H1 (cell line): ENCODE measurements around the gene HS3ST3B1. TPM values are rescaled to one million over a fixed set of nuclear protein-coding genes. Genes with fewer than 3 reads are reported as not detected.
A peak's percentile ranks its signal among the peaks of the same experiment; 100 is the strongest.

ENCODE experiments used
- CTCF ChIA-PET: fragments of 300-600 bp; sonication (Branson Sonifier 250); formaldehyde crosslinking; loops from one replicate; lab custom pipeline; 2021; ENCODE audit not compliant: partially characterized antibody; lab: Charles Lee
- POLR2A ChIA-PET: fragments of 300-600 bp; sonication (Branson Sonifier 250); formaldehyde crosslinking; loops from one replicate; lab custom pipeline; 2021; ENCODE audit warnings: inconsistent platforms; ENCODE audit not compliant: partially characterized antibody; lab: Charles Lee
- DNase-seq, 2 experiments: peaks; one replicate each; pipeline versions ENCODE4 v3.0.0 to v3.0.0-alpha.2; 2010 to 2022; ENCODE audit warnings: low spot score in 2 of 2, low read depth in 1 of 2, mixed read lengths in 1 of 2
- FAIRE-seq: peaks from 2 replicates; lab custom pipeline; 2011; peaks lifted over from hg19 to GRCh38; lab: Jason Lieb, UNC
- H2AFZ ChIP-seq: 2 replicates; pipeline ENCODE4 v1.8.1; 2012; ENCODE audit warnings: low read length, inconsistent platforms
- H2AK5ac ChIP-seq: 2 replicates; pipeline ENCODE4 v1.6.1; 2013; ENCODE audit warnings: low read depth, low read length
- H2BK120ac ChIP-seq: replicated peaks from 2 replicates; pipeline ENCODE3; 2013; ENCODE audit warnings: low read depth, low read length, inconsistent platforms
- H2BK12ac ChIP-seq: 2 replicates; pipeline ENCODE4 v1.6.1; 2013; ENCODE audit warnings: low read depth, low read length
- H2BK15ac ChIP-seq: 2 replicates; pipeline ENCODE4 v1.6.1; 2013; ENCODE audit warnings: low read length
- H2BK20ac ChIP-seq: 2 replicates; pipeline ENCODE4 v1.6.1; 2013; ENCODE audit warnings: low read length
- H2BK5ac ChIP-seq: 2 replicates; pipeline ENCODE4 v1.6.1; 2013; ENCODE audit warnings: low read depth, low read length
- H3K14ac ChIP-seq: 2 replicates; pipeline ENCODE4 v1.6.1; 2013; ENCODE audit warnings: inconsistent platforms; ENCODE audit not compliant: insufficient read length
- H3K18ac ChIP-seq: 2 replicates; pipeline ENCODE4 v1.6.1; 2013; ENCODE audit warnings: low read length; ENCODE audit errors: extremely low read depth
- H3K23ac ChIP-seq: 2 replicates; pipeline ENCODE4 v1.6.1; 2013; ENCODE audit warnings: inconsistent platforms; ENCODE audit not compliant: insufficient read length
- H3K23me2 ChIP-seq: 2 replicates; pipeline ENCODE4 v1.6.1; 2013; ENCODE audit warnings: low read depth, low read length
- H3K27ac ChIP-seq: 2 replicates; pipeline ENCODE4 v1.6.1; 2011; ENCODE audit warnings: low read depth, low read length, inconsistent platforms
- H3K27me3 ChIP-seq, 4 experiments: replicated peaks in 1 of 4; 1 replicate in 1 of 4; 2 replicates in 3 of 4; pipeline versions ENCODE4 v1.6.1 to v1.8.1; 2011 to 2013; ENCODE audit warnings: low read length in 3 of 4, mild to moderate bottlenecking in 3 of 4, inconsistent platforms in 2 of 4, mixed read lengths in 2 of 4, moderate library complexity in 1 of 4; ENCODE audit not compliant: control insufficient read depth in 3 of 4, insufficient read depth in 3 of 4; ENCODE audit errors: extremely low read depth in 1 of 4
- H3K36me3 ChIP-seq, 4 experiments: 2 replicates each; pipeline versions ENCODE4 v1.6.1 to v1.8.1; 2011 to 2013; ENCODE audit warnings: mild to moderate bottlenecking in 4 of 4, low read length in 3 of 4, moderate library complexity in 2 of 4, control low read depth in 1 of 4, inconsistent platforms in 1 of 4; ENCODE audit not compliant: insufficient read depth in 4 of 4, control insufficient read depth in 2 of 4
- H3K4ac ChIP-seq: replicated peaks from 2 replicates; pipeline ENCODE3; 2013; ENCODE audit warnings: low read length, low read depth, mixed read lengths, inconsistent platforms; ENCODE audit not compliant: insufficient read length
- H3K4me1 ChIP-seq, 4 experiments: replicated peaks in 1 of 4; 1 replicate in 1 of 4; 2 replicates in 3 of 4; pipeline versions ENCODE4 v1.6.1 to v1.8.1; 2011 to 2013; ENCODE audit warnings: low read length in 3 of 4, inconsistent platforms in 2 of 4, mixed read lengths in 1 of 4; ENCODE audit not compliant: insufficient read depth in 4 of 4, control insufficient read depth in 3 of 4
- H3K4me2 ChIP-seq, 2 experiments: 2 replicates each; pipeline versions ENCODE4 v1.6.1 to v1.8.1; 2011 to 2013; ENCODE audit warnings: low read depth in 2 of 2, low read length in 2 of 2, control low read depth in 1 of 2, inconsistent platforms in 1 of 2, mild to moderate bottlenecking in 1 of 2; ENCODE audit not compliant: insufficient read depth in 1 of 2
- H3K4me3 ChIP-seq, 4 experiments: fragments of 200-600, 300-600 bp in 1 of 4; sonication (generic), shearing (Covaris generic), sonication (Bioruptor Twin) in 1 of 4; 2 replicates each; pipeline versions ENCODE4 v1.5.1 to v1.8.1; 2011 to 2016; ENCODE audit warnings: low read length in 4 of 4, low read depth in 3 of 4, control low read depth in 2 of 4, inconsistent platforms in 2 of 4, mild to moderate bottlenecking in 2 of 4, mixed read lengths in 1 of 4, moderate library complexity in 1 of 4; ENCODE audit not compliant: insufficient read depth in 2 of 4; ENCODE audit errors: extremely low read depth in 1 of 4
- H3K56ac ChIP-seq: replicated peaks from 2 replicates; pipeline ENCODE3; 2013; ENCODE audit warnings: low read depth, mild to moderate bottlenecking, mixed read lengths, low read length, inconsistent platforms; ENCODE audit not compliant: insufficient read length
- H3K79me1 ChIP-seq: 2 replicates; pipeline ENCODE4 v1.6.1; 2013; ENCODE audit warnings: low read depth, low read length, control low read depth
- H3K79me2 ChIP-seq, 2 experiments: 2 replicates each; pipeline versions ENCODE4 v1.6.1 to v1.8.1; 2012 to 2013; ENCODE audit warnings: low read length in 2 of 2, mild to moderate bottlenecking in 2 of 2, inconsistent platforms in 1 of 2; ENCODE audit not compliant: insufficient read depth in 2 of 2, control insufficient read depth in 1 of 2
- H3K9ac ChIP-seq, 4 experiments: replicated peaks in 1 of 4; 1 replicate in 1 of 4; 2 replicates in 3 of 4; pipeline versions ENCODE4 v1.6.1 to v1.8.1; 2011 to 2013; ENCODE audit warnings: low read depth in 3 of 4, low read length in 3 of 4, control low read depth in 2 of 4, mild to moderate bottlenecking in 2 of 4, moderate library complexity in 2 of 4, inconsistent platforms in 1 of 4; ENCODE audit errors: extremely low read depth in 1 of 4
- H3K9me3 ChIP-seq, 2 experiments: 2 replicates each; pipeline versions ENCODE4 v1.6.1 to v1.8.1; 2012 to 2013; ENCODE audit warnings: mild to moderate bottlenecking in 2 of 2, moderate library complexity in 2 of 2, control low read depth in 1 of 2, inconsistent platforms in 1 of 2, low read depth in 1 of 2, low read length in 1 of 2, mixed read lengths in 1 of 2; ENCODE audit not compliant: insufficient read depth in 2 of 2
- H4K20me1 ChIP-seq, 2 experiments: replicated peaks in 1 of 2; 2 replicates each; pipeline versions ENCODE3 to v1.8.1; 2011 to 2013; ENCODE audit warnings: inconsistent platforms in 2 of 2, low read length in 2 of 2, mild to moderate bottlenecking in 1 of 2; ENCODE audit not compliant: insufficient read depth in 2 of 2, control insufficient read depth in 1 of 2
- H4K5ac ChIP-seq: 2 replicates; pipeline ENCODE4 v1.6.1; 2013; ENCODE audit warnings: low read length, low read depth, mixed read lengths, inconsistent platforms; ENCODE audit not compliant: insufficient read length
- H4K8ac ChIP-seq: 2 replicates; pipeline ENCODE4 v1.8.0; 2013; ENCODE audit warnings: mild to moderate bottlenecking, moderate library complexity, low read length, inconsistent platforms; ENCODE audit not compliant: insufficient read depth; ENCODE audit errors: extremely low read depth
- H4K91ac ChIP-seq: replicated peaks from 2 replicates; pipeline ENCODE3; 2013; ENCODE audit warnings: low read length, mixed read lengths, inconsistent platforms; ENCODE audit not compliant: insufficient read length
- KDM1A ChIP-seq: fragments of 200-600, 300-600 bp; sonication (generic); IDR thresholded peaks from 2 replicates; pipeline ENCODE4 v1.7.1; 2016; ENCODE audit warnings: mild to moderate bottlenecking, low read length, borderline replicate concordance
- TEAD4 ChIP-seq: IDR thresholded peaks from 2 replicates; pipeline ENCODE4 v1.6.1; 2012; ENCODE audit warnings: low read depth, low read length, inconsistent platforms, mixed read lengths
- WGBS, 2 experiments: shearing (Covaris generic) in 1 of 2; methylation state at CpG; one replicate each; pipeline versions ENCODE4 v1.1.6 to v1.1.7; 2013 to 2015; ENCODE audit warnings: low lambda C conversion rate in 2 of 2, mixed read lengths in 2 of 2, inconsistent platforms in 1 of 2, low coverage in 1 of 2, missing lambda C conversion rate in 1 of 2; ENCODE audit not compliant: insufficient replicate concordance in 2 of 2, insufficient coverage in 1 of 2, insufficient read length in 1 of 2; ENCODE audit errors: extremely low coverage in 1 of 2, missing lambda C conversion rate in 1 of 2; 5-methylcytosine and 5-hydroxymethylcytosine counted together
- polyA plus RNA-seq, 7 experiments: library from polyadenylated mRNA; depleted of rRNA in 3 of 7; stranded (reverse) in 5 of 7; unstranded in 2 of 7; fragments of >200 nt in 5 of 7; fragments of 200-250 nt in 2 of 7; gene quantifications; 1 replicate in 5 of 7; 2 replicates in 1 of 7; 4 replicates in 1 of 7; pipeline versions ENCODE4 v1.2.1 to v1.2.3, GENCODE V29; 2011 to 2013; ENCODE audit warnings: missing spikeins in 2 of 7, mixed read lengths in 2 of 7
- total RNA-seq: library from RNA; stranded (reverse); fragmentation: NEBNext Ultra II Directional; extraction: Animal tissue kit (Norgen Biotek cat#: 25700); gene quantifications from 2 replicates; pipeline ENCODE4 v1.2.1, GENCODE V29; 2021

HS3ST3B1 gene
- total and polyA plus RNA-seq, 2 of the 8 experiments (the other 6 are each of a cell fraction or from before 2014, with no cell fraction given): 4.7 to 14.4 TPM

DNA sequence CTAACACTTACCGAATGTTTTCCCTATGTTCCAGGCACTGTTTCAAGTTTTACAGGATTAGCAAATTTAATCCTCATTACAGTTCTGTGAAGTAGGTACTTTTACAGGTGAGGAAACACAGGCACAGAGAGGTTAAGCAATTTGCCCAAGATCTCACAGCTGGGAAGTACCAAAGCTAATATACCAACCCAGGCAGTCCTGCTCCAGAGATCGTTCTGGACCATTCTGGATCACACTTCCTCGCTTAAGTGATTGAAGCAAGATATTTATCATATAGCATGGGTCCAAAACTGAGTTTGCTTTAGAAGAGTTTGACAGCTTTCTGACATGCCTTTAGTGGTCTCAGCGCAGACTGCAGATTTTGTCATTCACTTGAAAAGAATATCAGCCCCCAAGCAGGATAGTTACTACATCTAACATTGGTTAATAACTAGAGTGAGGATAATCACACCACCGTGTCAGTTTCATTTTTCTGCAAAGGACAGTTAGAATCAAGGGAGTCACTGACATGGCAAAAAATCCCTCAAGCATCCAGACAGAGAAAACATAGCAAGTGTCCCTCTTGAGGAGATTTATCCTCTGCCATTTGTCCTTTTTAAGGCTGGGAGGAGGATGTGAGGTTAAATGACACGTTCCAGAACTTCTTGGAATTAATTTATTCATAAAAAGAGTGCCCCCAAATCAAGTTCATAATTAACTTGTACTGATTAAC lies 5.1 kb downstream of the HS3ST3B1 start:
- H2BK120ac ChIP-seq: no peak overlapping the region
- H3K4ac ChIP-seq: no peak overlapping the region
- H3K4me3 ChIP-seq: 0 out of 8 replicates have a peak overlapping the region, but pooled peaks of 1 of the 4 experiments have one; percentile 10
- no peak overlapping the region for H4K5ac ChIP-seq
- H2AK5ac ChIP-seq: no peak overlapping the region
- no peak overlapping the region for H2BK15ac ChIP-seq
- H3K4me1 ChIP-seq: peaks cover 7 to 48% (median 27%) of the 10 kb centered on the region in 4 experiments
- H4K91ac ChIP-seq: no peak overlapping the region
- ChIA-PET POLR2A (interaction anchor here (1.1 kb wide), 1 partner anchor 9 kb away, joined by 3 read pairs; no protein-coding TSS in a partner anchor), CTCF (interaction anchor here (0.9 to 1.0 kb wide), 2 partner anchors 102 to 621 kb away, joined by 3 read pairs; no protein-coding TSS in a partner anchor)
- no peak overlapping the region for H3K56ac ChIP-seq
- no peak overlapping the region for H3K9ac ChIP-seq
- no peak overlapping the region; a peak in 1 of 4 replicates for H3K4me2 ChIP-seq
- H3K27me3 ChIP-seq: peaks cover 2 to 36% (median 28%) of the 10 kb centered on the region in 4 experiments
- H3K18ac ChIP-seq: no peak overlapping the region
- H2AFZ ChIP-seq: no peak overlapping the region
- peaks cover 35% of the 10 kb centered on the region for H3K23me2 ChIP-seq
- H3K79me2 ChIP-seq: peaks cover 0 to 81% of the 10 kb centered on the region in 2 experiments; a peak in 2 of 4 replicates
- TF ChIP-seq KDM1A (peak; percentile 56; the same call in 1 of the 2 replicates), TEAD4 (no peak)
- H3K14ac ChIP-seq: no peak overlapping the region
- peaks cover 9 to 14% of the 10 kb centered on the region in 2 experiments for H4K20me1 ChIP-seq
- no peak overlapping the region for H2BK12ac ChIP-seq
- H3K23ac ChIP-seq: no peak overlapping the region
- no peak overlapping the region for H2BK5ac ChIP-seq
- no peak for FAIRE-seq
- H4K8ac ChIP-seq: no peak overlapping the region
- no peak for DNase-seq
- H3K9me3 ChIP-seq: no peaks in the 10 kb centered on the region
- no peak overlapping the region for H3K27ac ChIP-seq
- no peak overlapping the region for H2BK20ac ChIP-seq
- no peaks in the 10 kb centered on the region for H3K79me1 ChIP-seq
- no peaks in the 10 kb centered on the region; a peak in 1 of 8 replicates for H3K36me3 ChIP-seq
- WGBS, 2 experiments: 75% methylated on average over 6 of the region's 6 CpGs; no CpG with 5 or more reads in 1 of the 2 experiments
